ENCODE results near the gene ACSM3.
"Not testable (repeated sequence)": the region's sequence is repeated elsewhere in the genome, so short reads cannot be mapped to it uniquely, and the experiment has no call there.

The ACSM3 gene

DNA sequence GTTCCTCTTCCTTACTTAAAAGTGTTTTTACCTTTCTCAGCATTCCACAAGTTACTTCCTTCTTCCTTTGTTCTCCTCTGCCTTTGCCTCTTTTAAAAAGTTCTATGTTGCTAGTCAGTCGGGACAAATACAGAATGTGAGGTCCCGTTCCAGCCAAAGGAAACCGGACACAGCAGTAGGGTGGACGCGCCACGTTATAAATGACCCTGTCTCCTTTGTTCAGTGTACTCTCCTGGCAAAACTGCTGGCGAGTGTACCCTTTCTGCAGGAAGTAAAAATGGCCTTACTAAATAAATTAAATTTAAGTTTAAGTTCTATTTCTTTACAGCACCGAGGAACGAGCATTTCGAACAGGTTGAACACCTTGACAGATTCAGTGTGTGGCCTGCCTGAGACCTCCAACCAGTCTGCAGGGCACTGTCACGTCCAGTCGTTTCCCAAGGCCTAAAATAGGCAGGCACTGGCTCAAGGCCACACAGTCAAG, 41.9 kb downstream of the ACSM3 start:
- not testable (repeated sequence) for DNase-seq

DNA sequence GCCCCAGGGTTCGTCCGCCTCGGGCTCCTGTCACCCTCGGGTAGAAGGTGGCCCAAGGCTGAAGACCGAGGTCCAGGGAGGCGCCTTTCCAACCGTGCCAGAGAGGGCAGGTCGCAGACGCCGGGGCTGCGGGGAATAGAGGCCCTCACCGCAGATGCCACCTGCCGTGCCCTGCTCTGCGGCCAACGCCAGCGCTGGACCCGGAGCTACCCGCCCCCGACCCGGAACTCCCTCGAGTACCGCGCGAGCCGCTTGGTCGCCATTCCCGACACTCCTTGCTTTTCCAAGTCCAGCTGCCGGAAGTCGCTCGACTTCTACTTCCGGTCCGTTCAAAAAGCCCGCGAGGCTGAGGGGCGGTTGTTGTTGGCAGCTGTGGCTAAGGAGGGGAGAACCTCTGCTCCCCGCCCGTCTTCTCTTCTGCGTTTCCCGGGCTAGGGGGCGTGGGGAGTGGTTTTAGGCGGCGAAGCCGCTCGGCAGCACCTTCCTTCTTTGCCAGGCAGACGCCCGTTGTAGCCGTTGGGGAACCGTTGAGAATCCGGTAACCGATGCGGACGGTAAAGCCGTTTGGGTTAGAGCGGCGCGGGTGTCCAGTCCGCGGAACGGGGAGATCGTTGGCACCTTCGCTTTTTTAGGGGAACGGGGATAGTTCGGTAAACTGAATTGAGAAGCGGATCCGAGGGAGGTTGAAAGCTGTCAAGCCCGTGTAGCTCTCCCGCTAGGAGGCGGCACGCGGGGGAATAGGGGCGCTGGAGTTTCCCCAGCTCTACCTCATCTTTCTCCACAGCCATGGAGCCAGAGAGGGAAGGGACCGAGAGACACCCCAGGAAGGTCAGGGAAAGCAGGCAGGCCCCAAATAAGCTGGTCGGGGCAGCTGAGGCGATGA, 42.6 kb downstream of the ACSM3 start, which contains the start of the genes ERI2 and REXO5:
Gene ERI2 (minus strand): TSS at position 305 of the 883 bp plus-strand sequence. CDS start 42 bp downstream, at position 263.
Gene REXO5 (plus strand): TSS at position 360 of the 883 bp plus-strand sequence. CDS start 427 bp downstream, at position 787.
- peak; percentile 44 to 93 (median 81) for DNase-seq

DNA sequence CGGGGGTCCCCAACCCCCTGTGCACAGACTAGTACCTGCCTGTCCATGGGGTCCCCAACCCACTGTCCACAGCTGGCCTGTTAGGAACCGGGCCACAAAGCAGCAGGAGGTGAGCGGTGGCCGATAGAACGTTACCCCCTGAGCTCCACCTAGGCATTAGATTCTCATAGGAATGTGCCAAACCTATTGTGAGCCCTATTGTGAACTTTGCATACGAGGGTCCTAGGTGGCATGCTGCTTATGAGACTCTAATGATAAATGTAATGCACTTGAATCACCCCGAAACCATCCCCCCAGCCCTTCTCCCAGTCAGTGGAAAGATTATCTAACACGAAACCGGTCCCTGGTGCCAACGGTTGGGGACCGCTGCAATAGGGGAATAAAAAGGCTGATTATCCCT, 44.0 kb downstream of the ACSM3 start:
- no peak for DNase-seq

DNA sequence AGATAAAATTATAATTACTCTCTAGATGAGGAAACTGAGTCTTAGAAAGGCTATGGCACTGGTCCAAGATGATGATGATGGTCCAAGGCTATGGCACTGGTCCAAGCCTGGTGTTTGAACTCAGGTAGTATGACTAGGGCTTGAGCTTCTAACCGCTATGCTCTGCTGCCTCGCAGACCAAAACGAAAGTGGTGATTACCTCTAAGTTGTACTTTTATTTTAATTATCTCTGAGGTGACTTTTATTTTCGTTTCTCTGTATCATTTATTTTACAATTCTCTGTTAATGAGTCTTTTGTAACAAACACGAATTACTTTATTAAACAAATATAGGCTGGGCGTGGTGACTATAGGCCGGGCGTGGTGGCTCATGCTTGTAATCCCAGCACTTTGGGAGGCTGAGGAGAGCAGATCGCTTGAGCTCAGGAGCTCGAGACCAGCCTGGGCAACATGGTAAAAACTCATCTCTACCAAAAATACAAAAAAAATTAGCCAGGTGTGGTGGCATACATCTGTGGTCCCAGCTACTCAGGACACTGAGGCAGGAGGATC, 48.1 kb downstream of the ACSM3 start:
- no peak for DNase-seq

DNA sequence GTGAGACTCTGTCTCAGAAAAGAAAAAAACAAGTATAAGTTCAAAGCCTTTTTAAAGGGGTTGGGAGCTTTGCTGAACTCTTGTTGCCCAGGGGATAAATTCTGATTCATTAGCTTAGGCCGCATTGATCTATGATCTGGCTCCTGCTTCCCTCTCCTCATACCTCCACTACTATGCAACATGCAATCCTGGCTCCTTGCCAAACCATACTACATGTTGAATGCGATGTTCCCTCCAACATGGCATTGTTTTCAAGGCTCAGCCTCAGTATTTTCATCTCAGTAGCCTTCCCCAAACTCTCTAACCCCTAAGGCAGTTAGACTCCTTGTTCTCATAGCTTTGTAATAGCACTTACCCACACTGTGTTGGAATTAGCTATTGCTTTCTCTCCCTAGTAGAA, 48.7 kb downstream of the ACSM3 start:
- DNase-seq, result no peak

DNA sequence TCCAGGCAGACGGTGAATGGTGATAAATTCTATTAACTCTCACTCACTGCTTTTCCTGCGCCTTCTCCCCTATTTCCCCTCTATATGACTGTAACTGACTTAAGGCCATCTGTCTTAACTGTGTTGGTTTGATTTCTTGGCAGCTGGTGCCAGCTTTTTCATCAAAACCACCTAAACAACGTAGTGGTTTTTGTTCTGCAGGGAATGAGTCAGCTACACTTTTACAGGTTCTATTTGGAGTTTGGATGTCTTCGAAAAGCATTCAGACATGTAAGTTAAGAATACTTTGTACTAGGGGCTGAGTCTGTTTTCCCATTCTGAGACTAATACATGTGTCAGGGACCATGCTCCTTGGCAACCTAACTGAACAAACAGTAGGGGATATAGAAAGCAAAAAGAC, 51.0 kb downstream of the ACSM3 start:
- no peak for DNase-seq

DNA sequence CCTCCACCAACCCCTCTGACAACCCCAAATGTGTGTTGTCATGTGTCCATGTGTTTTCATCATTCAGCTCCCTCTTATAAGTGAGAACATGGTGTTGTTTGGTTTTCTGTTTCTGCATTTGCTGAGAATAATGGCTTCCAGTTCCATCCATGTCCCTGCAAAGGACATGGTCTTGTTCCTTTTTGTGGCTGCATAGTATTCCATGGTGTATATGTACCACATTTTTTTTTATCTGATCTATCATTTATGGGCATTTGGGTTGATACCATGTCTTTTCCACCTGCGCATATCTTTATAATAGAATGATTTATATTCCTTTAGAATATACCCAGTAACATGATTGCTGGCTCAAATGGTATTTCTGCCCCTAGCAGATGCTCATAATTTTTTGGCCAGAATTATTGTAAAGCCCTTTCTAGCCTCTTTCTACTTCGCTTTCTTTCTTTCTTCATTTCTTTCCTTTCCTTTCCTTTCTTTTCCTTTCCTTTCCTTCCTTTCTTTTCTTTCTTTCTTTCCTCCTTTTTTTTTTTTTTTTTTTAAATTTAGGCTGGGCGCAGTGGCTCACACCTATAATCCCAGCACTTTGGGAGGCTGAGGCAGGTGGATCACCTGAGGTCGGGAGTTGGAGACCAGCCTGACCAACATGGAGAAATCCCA, 55.2 kb downstream of the ACSM3 start:
- no peak for DNase-seq

DNA sequence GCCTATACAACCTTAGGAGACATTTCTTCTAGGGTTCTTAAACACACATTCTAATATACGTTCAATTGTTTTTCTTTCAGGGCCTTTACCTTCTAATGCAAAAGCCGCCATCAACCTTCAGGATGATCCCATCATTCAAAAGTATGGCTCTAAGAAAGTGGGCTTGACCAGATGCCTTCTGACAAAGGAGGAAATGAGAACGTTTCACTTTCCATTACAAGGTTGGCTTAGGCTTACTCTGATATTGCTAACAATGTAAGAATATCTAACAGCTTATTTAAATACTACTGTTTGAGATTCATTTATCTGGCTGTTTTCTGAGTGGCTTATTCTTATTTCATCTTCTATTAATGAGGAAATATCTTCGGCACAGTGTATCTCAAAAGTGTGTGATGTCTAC, 57.9 kb downstream of the ACSM3 start:
- no peak for DNase-seq

DNA sequence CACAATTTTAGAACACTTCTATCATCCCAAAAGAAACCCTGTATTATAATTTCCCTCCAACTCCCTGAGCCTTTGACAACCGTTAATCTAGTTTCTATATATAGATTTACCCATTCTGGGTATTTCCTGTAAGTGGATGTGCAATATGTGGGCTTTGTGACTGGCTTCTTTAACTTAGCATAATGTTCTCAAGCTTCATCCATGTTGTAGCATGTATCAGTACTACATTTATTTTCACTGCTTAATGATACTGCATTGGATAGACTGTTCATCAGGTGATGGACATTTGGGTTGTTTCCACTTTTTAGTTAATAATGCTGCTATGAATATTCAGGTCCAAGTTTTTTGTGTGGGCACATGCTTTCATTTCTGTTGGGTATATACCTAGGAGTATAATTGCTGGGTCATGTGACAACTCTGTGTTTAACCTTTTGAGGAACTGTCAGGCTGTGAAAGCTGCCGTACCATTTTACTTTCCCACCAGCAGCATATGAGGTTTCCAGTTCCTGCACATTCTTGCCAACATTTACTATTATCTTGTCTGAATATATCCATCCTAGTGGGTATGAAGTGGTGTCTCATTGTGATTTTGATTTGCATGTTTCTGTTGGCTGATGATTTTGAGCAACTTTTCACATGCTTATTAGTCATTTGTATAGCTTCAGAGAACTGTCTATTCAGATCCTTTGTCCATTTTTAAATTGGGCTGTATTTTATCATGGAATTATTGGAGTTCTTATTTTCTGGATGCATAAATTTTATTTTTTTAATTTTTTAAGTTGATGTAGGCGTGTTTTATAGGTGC, 58.9 kb downstream of the ACSM3 start:
- no peak for DNase-seq

DNA sequence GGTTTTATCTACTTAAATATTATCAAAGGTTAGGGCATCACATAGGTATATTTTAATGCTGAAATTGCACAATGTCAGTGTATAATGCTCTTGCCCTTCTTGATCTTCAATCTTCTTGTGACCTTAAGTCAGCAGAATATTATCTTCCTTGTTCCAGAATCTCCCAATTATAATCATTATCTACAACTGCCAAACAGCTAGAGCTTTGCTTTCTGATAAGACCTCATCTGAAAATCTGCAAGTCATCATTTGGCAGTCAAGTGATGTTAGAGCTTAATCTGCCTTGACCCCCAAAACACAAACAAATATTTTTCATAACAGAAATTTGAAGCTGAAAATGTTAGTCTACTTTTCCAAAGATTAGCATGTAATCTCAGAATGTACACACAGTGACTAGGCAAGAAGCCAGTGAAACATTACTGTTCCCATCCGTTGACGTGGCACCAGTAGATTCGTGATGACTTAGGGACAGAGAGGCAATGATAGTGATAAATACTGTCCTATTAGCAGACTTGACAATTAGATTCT, 62.3 kb downstream of the ACSM3 start:
- no peak for DNase-seq

DNA sequence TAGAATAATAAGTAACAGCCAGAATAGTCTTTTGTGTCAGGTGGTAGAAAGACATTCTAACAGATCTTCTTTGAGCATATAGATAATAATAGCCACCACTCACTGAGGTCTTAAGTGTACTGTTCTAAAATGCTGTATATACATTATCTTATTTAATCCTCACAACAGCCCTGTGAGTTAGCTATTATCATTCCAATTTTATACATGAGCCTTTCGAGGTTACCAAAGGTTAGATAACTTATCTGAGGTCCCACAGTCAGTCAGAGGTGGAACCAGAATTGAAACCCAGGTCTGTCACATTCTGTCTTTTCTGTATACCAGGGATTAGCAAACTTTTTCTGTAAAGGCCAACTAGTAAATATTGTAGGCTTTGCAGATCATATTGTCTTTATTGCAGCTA, 65.7 kb downstream of the ACSM3 start:
- DNase-seq, result no peak

DNA sequence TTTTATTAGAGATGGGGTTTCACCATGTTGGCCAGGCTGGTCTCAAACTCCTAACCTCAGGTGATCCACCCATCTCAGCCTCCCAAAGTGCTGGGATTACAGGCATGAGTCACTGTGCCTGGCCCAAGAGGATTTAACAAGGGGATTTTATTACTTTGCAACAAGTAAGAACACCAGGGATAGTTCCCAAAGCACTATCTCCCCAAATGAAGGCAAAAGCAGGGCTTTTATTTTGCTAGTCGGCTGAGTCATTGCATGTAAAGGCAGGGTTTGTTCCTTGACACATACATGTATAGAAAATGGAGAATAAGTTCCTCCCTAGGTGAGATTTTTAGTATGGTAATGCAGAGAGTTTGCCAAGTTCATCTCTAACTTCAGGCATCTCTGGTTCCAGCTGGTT, 66.6 kb downstream of the ACSM3 start:
- no peak for DNase-seq

DNA sequence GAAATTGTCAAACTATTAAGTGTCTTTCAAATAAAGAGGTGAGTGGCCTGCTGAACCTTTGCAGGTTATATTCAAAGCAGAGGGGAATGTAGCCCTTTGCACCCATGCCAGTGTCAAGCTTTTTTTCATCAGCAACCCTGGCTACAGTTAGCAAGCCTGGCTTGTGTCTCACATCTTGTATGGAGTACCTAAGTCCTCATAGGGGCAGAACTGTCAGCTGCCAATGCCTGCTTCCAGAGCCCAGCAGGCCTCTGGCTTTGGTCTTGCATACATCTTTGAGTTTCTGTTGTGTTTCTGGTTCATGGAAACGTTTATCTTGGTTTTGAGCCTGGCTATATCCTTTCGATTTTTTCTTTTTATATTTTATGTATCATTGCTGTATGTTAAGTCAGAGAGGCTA, 69.3 kb downstream of the ACSM3 start:
- DNase-seq, result no peak

DNA sequence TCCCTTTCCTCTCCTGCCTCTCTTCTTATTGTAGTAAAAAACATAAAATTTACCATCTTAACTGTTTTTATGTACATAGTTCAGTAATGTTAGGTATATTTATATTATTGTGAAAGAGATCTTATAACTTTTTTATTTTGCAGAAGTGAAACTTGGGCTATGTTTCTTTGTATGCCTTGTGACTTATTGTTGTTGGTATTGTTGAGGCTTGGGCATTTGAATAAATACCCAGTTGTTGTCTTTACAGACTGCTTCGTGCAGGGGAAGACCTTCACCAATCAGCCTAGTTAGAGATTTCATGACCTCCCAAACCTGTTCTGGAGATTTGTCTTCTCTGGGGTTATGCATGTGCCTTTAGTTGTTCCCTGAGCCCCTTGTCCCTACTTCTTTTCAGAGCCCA, 74.4 kb downstream of the ACSM3 start:
- DNase-seq, result no peak

DNA sequence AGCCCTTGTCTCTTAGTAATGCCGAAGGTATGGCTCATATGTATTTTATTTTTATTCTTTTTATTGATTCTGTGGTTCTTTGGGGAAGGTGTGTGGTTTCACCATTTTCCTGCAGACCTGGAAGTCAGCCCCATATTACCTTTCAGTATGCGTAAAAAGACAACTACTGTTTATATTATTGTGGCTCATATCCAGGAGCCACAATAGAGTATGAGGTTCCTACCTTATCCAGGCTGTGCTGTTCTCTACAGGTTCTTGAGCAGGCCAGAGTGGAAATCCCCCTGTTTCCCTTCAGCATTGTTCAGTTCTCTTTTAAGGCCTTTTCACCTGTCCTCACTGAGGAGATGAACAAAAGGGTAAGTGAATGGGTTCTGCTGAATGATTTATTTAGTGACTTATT, 75.7 kb downstream of the ACSM3 start:
- no peak for DNase-seq

DNA sequence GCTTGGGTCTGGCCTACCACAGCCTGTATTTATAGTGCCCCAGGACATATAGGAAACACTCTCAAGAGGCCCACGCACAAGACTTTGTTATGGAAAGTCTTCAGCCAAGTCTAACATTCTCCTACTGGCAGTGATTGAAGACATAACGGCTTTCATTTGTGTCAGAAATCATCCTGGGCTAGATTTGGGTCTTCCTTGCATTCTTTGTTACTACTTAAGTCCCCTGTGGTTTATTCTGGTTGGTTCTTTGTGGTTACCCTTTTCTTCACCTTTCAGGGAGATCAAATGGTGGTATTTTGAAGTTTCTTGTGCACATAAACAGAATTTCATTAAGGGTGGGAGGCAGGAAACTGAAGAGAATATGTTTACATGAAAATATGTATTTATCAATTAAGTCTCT, 80.2 kb downstream of the ACSM3 start:
- no peak for DNase-seq

DNA sequence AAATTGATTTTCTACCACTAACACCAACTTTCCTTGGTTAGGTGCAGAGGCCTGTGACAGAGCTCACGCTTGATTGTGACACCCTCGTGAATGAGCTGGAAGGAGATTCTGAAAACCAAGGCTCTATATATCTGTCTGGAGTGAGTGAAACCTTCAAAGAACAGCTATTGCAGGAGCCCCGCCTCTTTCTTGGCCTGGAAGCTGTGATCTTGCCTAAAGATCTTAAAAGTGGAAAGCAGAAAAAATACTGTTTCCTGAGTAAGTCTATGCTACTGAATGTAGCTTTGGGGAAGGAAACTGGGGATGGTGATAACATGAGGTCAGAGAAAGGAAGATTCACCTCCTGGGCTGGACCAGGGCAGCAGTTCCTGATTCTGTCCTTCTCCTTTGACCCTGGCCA, 80.8 kb downstream of the ACSM3 start:
- DNase-seq, result no peak

DNA sequence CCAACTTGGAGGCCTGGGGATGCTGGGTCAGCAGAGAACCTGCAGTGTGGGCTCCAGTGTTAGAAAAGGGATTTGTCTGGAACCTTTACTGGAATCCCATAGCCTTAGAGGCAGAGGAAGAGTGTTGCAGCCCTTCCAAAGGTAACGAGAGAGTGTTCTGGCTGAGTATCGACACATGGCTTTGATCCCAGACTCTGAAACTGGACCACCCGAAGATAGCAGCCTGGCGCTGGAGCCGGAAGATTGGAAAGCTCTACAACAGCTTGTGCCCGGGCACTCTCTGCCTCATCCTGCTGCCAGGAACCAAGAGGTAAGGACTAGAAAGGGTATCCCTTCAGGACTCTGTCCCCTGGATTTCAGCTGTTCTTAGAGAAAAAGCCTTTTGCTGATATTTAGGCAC, 82.2 kb downstream of the ACSM3 start:
- no peak for DNase-seq

DNA sequence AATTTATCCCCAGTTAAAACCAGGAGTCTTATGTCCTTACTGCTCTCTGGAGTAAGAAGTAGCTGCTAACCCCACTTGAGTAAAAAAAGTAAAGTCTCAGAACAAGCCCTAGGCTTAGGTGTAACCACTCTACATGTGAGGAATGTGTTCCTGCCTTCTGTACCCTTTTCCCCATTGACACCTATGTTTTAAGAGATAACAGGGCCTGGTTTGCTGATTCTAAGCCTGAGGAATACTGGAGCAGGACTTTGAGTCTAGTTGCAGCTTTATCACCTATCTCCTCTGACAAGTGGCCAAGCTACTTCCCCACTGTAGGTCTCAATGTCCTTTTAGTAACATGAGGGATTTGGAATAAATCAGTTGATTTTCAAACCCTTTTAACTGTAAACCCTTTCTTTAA, 82.7 kb downstream of the ACSM3 start:
- DNase-seq, result no peak

All from hypothalamus (tissue), 51 donors.